Measurements from ENCODE around the gene CDC42EP4. TPM values are rescaled to one million over a fixed set of nuclear protein-coding genes. Genes with fewer than 3 reads are reported as not detected.

The CDC42EP4 gene
- total and polyA plus RNA-seq, 10 of the 15 experiments (the other 5 are each of a cell fraction or from before 2014, with no cell fraction given): 0.05 to 7.1 (median 2.7) TPM

DNA sequence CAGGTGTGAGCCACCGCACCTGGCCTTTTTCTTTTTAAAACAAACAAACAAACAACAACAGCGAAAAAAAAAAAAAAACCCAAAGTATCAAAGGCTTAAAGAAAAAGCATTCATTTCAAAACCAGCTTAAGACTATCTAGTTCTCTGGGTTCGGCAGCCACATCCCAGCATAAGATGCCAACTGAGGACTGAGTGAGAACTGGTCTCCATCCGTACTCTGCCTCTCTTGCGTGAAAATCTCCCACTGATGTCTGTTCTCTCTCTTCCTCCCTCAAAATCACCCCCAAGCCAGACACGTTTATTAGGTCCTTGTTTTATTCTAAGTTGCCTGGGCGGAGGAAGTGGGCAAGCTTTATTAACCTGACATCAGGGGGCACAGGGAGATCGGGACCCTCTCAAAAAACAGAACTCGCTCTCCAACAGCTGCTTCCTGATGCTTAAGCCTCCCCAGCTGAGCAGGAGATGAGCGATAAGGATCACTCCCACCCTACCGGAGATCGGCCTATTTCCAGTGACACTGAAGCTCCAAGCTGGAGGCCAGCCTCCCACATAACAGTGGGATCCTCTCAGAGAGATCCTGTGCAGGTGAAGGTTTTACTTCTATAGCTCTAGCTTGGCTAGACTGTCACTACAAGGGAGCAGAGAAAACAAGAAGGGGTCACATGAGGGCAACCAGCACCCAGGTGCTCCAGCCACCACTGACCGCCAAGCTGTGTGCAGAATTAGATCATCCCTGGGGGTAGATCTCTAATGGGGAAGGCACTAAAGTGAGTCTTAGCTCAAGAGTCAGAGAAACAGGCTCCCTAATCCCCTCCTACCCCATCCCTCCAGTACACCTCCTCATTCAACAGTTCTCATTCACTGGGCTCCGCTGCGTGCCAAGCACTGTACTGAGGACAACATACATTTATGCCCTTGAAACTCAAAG is 13.6 kb downstream of the CDC42EP4 start (continued):
- peak; percentile 28; the same call in 1 of the 2 replicates for TF ChIP-seq ATF7 (IDR thresholded peaks at IDR 0.05; ENCODE audit: low read depth)
- TF ChIP-seq KLF5 (IDR thresholded peaks at IDR 0.05; ENCODE audit: partially characterized antibody): no peak
- TF ChIP-seq NR2C1 (IDR thresholded peaks at IDR 0.05): no peak
- TF ChIP-seq, protein P1, sequence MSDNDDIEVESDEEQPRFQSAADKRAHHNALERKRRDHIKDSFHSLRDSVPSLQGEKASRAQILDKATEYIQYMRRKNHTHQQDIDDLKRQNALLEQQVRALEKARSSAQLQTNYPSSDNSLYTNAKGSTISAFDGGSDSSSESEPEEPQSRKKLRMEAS (IDR thresholded peaks at IDR 0.05; ENCODE audit: low read depth, low read length): no peak
- TF ChIP-seq, protein P2, sequence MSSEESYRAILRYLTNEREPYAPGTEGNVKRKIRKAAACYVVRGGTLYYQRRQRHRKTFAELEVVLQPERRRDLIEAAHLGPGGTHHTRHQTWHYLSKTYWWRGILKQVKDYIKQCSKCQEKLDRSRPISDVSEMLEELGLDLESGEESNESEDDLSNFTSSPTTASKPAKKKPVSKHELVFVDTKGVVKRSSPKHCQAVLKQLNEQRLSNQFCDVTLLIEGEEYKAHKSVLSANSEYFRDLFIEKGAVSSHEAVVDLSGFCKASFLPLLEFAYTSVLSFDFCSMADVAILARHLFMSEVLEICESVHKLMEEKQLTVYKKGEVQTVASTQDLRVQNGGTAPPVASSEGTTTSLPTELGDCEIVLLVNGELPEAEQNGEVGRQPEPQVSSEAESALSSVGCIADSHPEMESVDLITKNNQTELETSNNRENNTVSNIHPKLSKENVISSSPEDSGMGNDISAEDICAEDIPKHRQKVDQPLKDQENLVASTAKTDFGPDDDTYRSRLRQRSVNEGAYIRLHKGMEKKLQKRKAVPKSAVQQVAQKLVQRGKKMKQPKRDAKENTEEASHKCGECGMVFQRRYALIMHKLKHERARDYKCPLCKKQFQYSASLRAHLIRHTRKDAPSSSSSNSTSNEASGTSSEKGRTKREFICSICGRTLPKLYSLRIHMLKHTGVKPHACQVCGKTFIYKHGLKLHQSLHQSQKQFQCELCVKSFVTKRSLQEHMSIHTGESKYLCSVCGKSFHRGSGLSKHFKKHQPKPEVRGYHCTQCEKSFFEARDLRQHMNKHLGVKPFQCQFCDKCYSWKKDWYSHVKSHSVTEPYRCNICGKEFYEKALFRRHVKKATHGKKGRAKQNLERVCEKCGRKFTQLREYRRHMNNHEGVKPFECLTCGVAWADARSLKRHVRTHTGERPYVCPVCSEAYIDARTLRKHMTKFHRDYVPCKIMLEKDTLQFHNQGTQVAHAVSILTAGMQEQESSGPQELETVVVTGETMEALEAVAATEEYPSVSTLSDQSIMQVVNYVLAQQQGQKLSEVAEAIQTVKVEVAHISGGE (CRISPR knock-in tag; IDR thresholded peaks at IDR 0.05): no peak
- no peak for TF ChIP-seq SREBF2 (IDR thresholded peaks at IDR 0.05; ENCODE audit: low read length)
- TF ChIP-seq EP300 (IDR thresholded peaks at IDR 0.05; ENCODE audit: borderline replicate concordance in 1 of 2, control insufficient read depth in 1 of 2, low read depth in 2 of 2, low read length in 2 of 2): no peak
- TF ChIP-seq SMC3 (IDR thresholded peaks at IDR 0.05; ENCODE audit: borderline replicate concordance, low read length): no peak
- TF ChIP-seq, protein P3, sequence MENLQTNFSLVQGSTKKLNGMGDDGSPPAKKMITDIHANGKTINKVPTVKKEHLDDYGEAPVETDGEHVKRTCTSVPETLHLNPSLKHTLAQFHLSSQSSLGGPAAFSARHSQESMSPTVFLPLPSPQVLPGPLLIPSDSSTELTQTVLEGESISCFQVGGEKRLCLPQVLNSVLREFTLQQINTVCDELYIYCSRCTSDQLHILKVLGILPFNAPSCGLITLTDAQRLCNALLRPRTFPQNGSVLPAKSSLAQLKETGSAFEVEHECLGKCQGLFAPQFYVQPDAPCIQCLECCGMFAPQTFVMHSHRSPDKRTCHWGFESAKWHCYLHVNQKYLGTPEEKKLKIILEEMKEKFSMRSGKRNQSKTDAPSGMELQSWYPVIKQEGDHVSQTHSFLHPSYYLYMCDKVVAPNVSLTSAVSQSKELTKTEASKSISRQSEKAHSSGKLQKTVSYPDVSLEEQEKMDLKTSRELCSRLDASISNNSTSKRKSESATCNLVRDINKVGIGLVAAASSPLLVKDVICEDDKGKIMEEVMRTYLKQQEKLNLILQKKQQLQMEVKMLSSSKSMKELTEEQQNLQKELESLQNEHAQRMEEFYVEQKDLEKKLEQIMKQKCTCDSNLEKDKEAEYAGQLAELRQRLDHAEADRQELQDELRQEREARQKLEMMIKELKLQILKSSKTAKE (IDR thresholded peaks at IDR 0.05; ENCODE audit: low read depth, poor library complexity, severe bottlenecking): no peak
- TF ChIP-seq, protein P4, sequence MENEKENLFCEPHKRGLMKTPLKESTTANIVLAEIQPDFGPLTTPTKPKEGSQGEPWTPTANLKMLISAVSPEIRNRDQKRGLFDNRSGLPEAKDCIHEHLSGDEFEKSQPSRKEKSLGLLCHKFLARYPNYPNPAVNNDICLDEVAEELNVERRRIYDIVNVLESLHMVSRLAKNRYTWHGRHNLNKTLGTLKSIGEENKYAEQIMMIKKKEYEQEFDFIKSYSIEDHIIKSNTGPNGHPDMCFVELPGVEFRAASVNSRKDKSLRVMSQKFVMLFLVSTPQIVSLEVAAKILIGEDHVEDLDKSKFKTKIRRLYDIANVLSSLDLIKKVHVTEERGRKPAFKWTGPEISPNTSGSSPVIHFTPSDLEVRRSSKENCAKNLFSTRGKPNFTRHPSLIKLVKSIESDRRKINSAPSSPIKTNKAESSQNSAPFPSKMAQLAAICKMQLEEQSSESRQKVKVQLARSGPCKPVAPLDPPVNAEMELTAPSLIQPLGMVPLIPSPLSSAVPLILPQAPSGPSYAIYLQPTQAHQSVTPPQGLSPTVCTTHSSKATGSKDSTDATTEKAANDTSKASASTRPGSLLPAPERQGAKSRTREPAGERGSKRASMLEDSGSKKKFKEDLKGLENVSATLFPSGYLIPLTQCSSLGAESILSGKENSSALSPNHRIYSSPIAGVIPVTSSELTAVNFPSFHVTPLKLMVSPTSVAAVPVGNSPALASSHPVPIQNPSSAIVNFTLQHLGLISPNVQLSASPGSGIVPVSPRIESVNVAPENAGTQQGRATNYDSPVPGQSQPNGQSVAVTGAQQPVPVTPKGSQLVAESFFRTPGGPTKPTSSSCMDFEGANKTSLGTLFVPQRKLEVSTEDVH (IDR thresholded peaks at IDR 0.05; ENCODE audit: low read depth, partially characterized antibody): no peak
- no peak for TF ChIP-seq HDGF (IDR thresholded peaks at IDR 0.05)
- TF ChIP-seq MEF2B (IDR thresholded peaks at IDR 0.05; ENCODE audit: partially characterized antibody, poor library complexity, severe bottlenecking): no peak
- TF ChIP-seq, protein P5, sequence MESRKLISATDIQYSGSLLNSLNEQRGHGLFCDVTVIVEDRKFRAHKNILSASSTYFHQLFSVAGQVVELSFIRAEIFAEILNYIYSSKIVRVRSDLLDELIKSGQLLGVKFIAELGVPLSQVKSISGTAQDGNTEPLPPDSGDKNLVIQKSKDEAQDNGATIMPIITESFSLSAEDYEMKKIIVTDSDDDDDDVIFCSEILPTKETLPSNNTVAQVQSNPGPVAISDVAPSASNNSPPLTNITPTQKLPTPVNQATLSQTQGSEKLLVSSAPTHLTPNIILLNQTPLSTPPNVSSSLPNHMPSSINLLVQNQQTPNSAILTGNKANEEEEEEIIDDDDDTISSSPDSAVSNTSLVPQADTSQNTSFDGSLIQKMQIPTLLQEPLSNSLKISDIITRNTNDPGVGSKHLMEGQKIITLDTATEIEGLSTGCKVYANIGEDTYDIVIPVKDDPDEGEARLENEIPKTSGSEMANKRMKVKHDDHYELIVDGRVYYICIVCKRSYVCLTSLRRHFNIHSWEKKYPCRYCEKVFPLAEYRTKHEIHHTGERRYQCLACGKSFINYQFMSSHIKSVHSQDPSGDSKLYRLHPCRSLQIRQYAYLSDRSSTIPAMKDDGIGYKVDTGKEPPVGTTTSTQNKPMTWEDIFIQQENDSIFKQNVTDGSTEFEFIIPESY (IDR thresholded peaks at IDR 0.05): no peak
- TF ChIP-seq, protein P6, sequence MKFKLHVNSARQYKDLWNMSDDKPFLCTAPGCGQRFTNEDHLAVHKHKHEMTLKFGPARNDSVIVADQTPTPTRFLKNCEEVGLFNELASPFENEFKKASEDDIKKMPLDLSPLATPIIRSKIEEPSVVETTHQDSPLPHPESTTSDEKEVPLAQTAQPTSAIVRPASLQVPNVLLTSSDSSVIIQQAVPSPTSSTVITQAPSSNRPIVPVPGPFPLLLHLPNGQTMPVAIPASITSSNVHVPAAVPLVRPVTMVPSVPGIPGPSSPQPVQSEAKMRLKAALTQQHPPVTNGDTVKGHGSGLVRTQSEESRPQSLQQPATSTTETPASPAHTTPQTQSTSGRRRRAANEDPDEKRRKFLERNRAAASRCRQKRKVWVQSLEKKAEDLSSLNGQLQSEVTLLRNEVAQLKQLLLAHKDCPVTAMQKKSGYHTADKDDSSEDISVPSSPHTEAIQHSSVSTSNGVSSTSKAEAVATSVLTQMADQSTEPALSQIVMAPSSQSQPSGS (IDR thresholded peaks at IDR 0.05; ENCODE audit: low read length): no peak
- no peak for TF ChIP-seq TCF3 (IDR thresholded peaks at IDR 0.05; ENCODE audit: borderline replicate concordance, insufficient read depth, low read depth, low read length)

Measured in GM12878 (cell line).